A549 (cell line): ENCODE results near the gene DACH1. TPM values are rescaled to one million over a fixed set of nuclear protein-coding genes. Genes with fewer than 3 reads are reported as not detected.

Source experiments
- ATAC-seq, 2 experiments: fragments of 200-7000 bp in 1 of 2; fragments of >200 bp in 1 of 2; cut with Nextera tagmentation in 1 of 2; cut with Tn5 transposase in 1 of 2; 3 replicates each; pipeline versions ENCODE4 v1.8.0 to v1.9.1; 2018 to 2020; ENCODE audit warnings: mild to moderate bottlenecking in 1 of 2, moderate library complexity in 1 of 2
- CTCF ChIA-PET: fragments of 300-600 bp; sonication (Branson Sonifier 250); formaldehyde crosslinking; extraction: SDS; loops from one replicate; lab custom pipeline; 2021; ENCODE audit warnings: antibody characterized with exemption, inconsistent platforms; lab: Yijun Ruan, JAX
- POLR2A ChIA-PET: fragments of 350-600 bp; formaldehyde crosslinking; extraction: SDS; loops from one replicate; lab custom pipeline; 2021; ENCODE audit warnings: antibody characterized with exemption, inconsistent platforms; lab: Yijun Ruan, JAX
- DNase-seq, 2 experiments: peaks; one replicate each; pipeline versions ENCODE4 v3.0.0 to v3.0.0-alpha.2; 2011 to 2016; ENCODE audit warnings: low read depth in 1 of 2, low spot score in 1 of 2
- FAIRE-seq: peaks from 2 replicates; lab custom pipeline; 2011; peaks lifted over from hg19 to GRCh38; lab: Jason Lieb, UNC
- H3K27ac ChIP-seq, 2 experiments: fragments of >200 bp; sonication (Bioruptor Twin); formaldehyde crosslinking; 3 replicates each; pipeline ENCODE4 v1.5.1; 2016 to 2017
- H3K4me1 ChIP-seq: fragments of >200 bp; sonication (Bioruptor Twin); formaldehyde crosslinking; 3 replicates; pipeline ENCODE4 v1.6.1; 2016
- H3K4me2 ChIP-seq: fragments of >200 bp; sonication (Bioruptor Twin); formaldehyde crosslinking; 3 replicates; pipeline ENCODE4 v1.6.1; 2016
- H3K4me3 ChIP-seq: fragments of >200 bp; sonication (Bioruptor Twin); formaldehyde crosslinking; 3 replicates; pipeline ENCODE4 v1.5.1; 2016
- H3K9me3 ChIP-seq: fragments of >200 bp; sonication (Bioruptor Twin); formaldehyde crosslinking; 3 replicates; pipeline ENCODE4 v1.6.1; 2016
- BHLHE40 ChIP-seq: IDR thresholded peaks from 2 replicates; pipeline ENCODE4 v1.6.1; 2012; ENCODE audit warnings: low read depth, low read length, inconsistent platforms
- CBX2 ChIP-seq: fragments of 200-600 bp; sonication (generic); IDR thresholded peaks from 2 replicates; pipeline ENCODE4 v1.6.1; 2016; ENCODE audit warnings: low read depth, mild to moderate bottlenecking, borderline replicate concordance
- CBX8 ChIP-seq: fragments of 200-600 bp; sonication (generic); IDR thresholded peaks from 2 replicates; pipeline ENCODE4 v1.6.1; 2016
- CEBPB ChIP-seq, 2 experiments: fragments of >200 bp in 1 of 2; sonication (Bioruptor Twin) in 1 of 2; formaldehyde crosslinking in 1 of 2; IDR thresholded peaks; 2 replicates each; pipeline ENCODE4 v1.6.1; 2012 to 2016
- CHD4 ChIP-seq: fragments of 200-600 bp; sonication (generic); IDR thresholded peaks from 2 replicates; pipeline ENCODE4 v1.6.1; 2016; ENCODE audit warnings: antibody characterized with exemption, mild to moderate bottlenecking, borderline replicate concordance
- EHF ChIP-seq: fragments of 250-450 bp; sonication (Bioruptor Pico); IDR thresholded peaks from 2 replicates; pipeline ENCODE4 v1.5.0; 2020; ENCODE audit warnings: mild to moderate bottlenecking
- EP300 ChIP-seq, 2 experiments: fragments of >200 bp; sonication (Bioruptor Twin); formaldehyde crosslinking; IDR thresholded peaks; 2 replicates in 1 of 2; 3 replicates in 1 of 2; pipeline ENCODE4 v1.6.1; 2016 to 2017
- FOSB ChIP-seq: fragments of 250-450 bp; sonication (Bioruptor Pico); IDR thresholded peaks from 2 replicates; pipeline ENCODE4 v1.5.0; 2020; ENCODE audit warnings: mild to moderate bottlenecking, moderate library complexity
- FOXS1 ChIP-seq: fragments of 250-450 bp; sonication (Bioruptor Pico); IDR thresholded peaks from 2 replicates; pipeline ENCODE4 v1.5.0; 2020; ENCODE audit warnings: mild to moderate bottlenecking, moderate library complexity
- HOXB13 ChIP-seq: fragments of 250-450 bp; sonication (Bioruptor Pico); IDR thresholded peaks from 2 replicates; pipeline ENCODE4 v1.5.0; 2020; ENCODE audit warnings: low read depth, mild to moderate bottlenecking, moderate library complexity
- JUN ChIP-seq, 2 experiments: fragments of >200 bp; sonication (Bioruptor Twin); formaldehyde crosslinking; IDR thresholded peaks; 2 replicates in 1 of 2; 3 replicates in 1 of 2; pipeline ENCODE4 v1.6.1; 2016 to 2017
- KDM5A ChIP-seq: fragments of 200-600 bp; sonication (generic); IDR thresholded peaks from 2 replicates; pipeline ENCODE4 v1.6.1; 2016; ENCODE audit warnings: antibody characterized with exemption, mild to moderate bottlenecking
- MAZ ChIP-seq: fragments of 150-350 bp; IDR thresholded peaks from 2 replicates; pipeline ENCODE4 v1.6.1; 2014; ENCODE audit warnings: antibody characterized with exemption, low read depth, low read length, borderline replicate concordance
- NR3C1 ChIP-seq: fragments of >200 bp; sonication (Bioruptor Twin); formaldehyde crosslinking; IDR thresholded peaks from 3 replicates; pipeline ENCODE4 v1.6.1; 2017
- POLR2A ChIP-seq: IDR thresholded peaks from 2 replicates; pipeline ENCODE4 v1.6.1; 2012; ENCODE audit warnings: mild to moderate bottlenecking, low read length
- RCOR1 ChIP-seq: fragments of 150-350 bp; IDR thresholded peaks from 2 replicates; pipeline ENCODE4 v1.6.1; 2014; ENCODE audit warnings: antibody characterized with exemption, low read length, low read depth
- RFX5 ChIP-seq: fragments of 450-650 bp; IDR thresholded peaks from 2 replicates; pipeline ENCODE4 v1.7.1; 2014; ENCODE audit warnings: antibody characterized with exemption, mild to moderate bottlenecking, moderate library complexity
- SMC3 ChIP-seq: fragments of >200 bp; sonication (Bioruptor Twin); formaldehyde crosslinking; IDR thresholded peaks from 3 replicates; pipeline ENCODE4 v1.6.1; 2018; ENCODE audit warnings: inconsistent platforms
- SREBF2 ChIP-seq: fragments of 450-650 bp; IDR thresholded peaks from 2 replicates; pipeline ENCODE4 v1.6.1; 2014; ENCODE audit warnings: mild to moderate bottlenecking, moderate library complexity
- TFCP2L1 ChIP-seq: fragments of 250-450 bp; sonication (Bioruptor Pico); IDR thresholded peaks from 2 replicates; pipeline ENCODE4 v1.5.0; 2021; ENCODE audit warnings: mild to moderate bottlenecking
- TP53 ChIP-seq: fragments of 250-450 bp; sonication (Bioruptor Pico); IDR thresholded peaks from 2 replicates; pipeline ENCODE4 v1.5.0; 2021; ENCODE audit warnings: mild to moderate bottlenecking, moderate library complexity
- ZC3H11A ChIP-seq: fragments of 450-650 bp; IDR thresholded peaks from 2 replicates; pipeline ENCODE4 v1.6.1; 2014; ENCODE audit warnings: antibody characterized with exemption, mild to moderate bottlenecking
- ZFP36 ChIP-seq: fragments of 450-650 bp; IDR thresholded peaks from 2 replicates; pipeline ENCODE4 v1.6.1; 2014; ENCODE audit warnings: borderline replicate concordance; ENCODE audit not compliant: partially characterized antibody
- WGBS: methylation state at CpG from one replicate; pipeline ENCODE4 v1.1.6; 2017; ENCODE audit errors: missing lambda C conversion rate; 5-methylcytosine and 5-hydroxymethylcytosine counted together
- polyA plus RNA-seq, 4 experiments: library from polyadenylated mRNA; depleted of rRNA in 3 of 4; stranded (reverse); fragments of >200 nt; fragmentation: RNase III in 1 of 4; extraction: RNeasy Plus Mini Kit Qiagen cat#74134 plus additional on column Dnase treatment in 1 of 4; gene quantifications; 2 replicates in 3 of 4; 3 replicates in 1 of 4; pipeline ENCODE4 v1.2.3, GENCODE V29; 2011 to 2017
- TF ChIP-seq, protein P1 (sequence below): fragments of 450-650 bp; IDR thresholded peaks from 2 replicates; pipeline ENCODE4 v1.6.1; 2014; ENCODE audit warnings: antibody characterized with exemption
- TF ChIP-seq, protein P2 (sequence below): fragments of >200 bp; sonication (Bioruptor Twin); formaldehyde crosslinking; IDR thresholded peaks from 3 replicates; pipeline ENCODE4 v1.5.1; 2016
- TF ChIP-seq, protein P3 (sequence below): IDR thresholded peaks from 2 replicates; pipeline ENCODE4 v1.6.1; 2012
- TF ChIP-seq, protein P4 (sequence below): fragments of >200 bp; sonication (Bioruptor Twin); formaldehyde crosslinking; IDR thresholded peaks from 3 replicates; pipeline ENCODE4 v1.6.1; 2016
- TF ChIP-seq, protein P5 (sequence below): fragments of 250-450 bp; sonication (Bioruptor Pico); IDR thresholded peaks from 2 replicates; pipeline ENCODE4 v1.5.0; 2021; ENCODE audit warnings: mild to moderate bottlenecking, moderate library complexity, borderline replicate concordance
- TF ChIP-seq, protein P6 (sequence below): fragments of 150-350 bp; IDR thresholded peaks from 2 replicates; pipeline ENCODE4 v1.6.1; 2014; ENCODE audit warnings: low read depth, mild to moderate bottlenecking, low read length

The DACH1 gene
- polyA plus RNA-seq, 2 of the 4 experiments (the other 2 are of a cell fraction) = not detected

DNA sequence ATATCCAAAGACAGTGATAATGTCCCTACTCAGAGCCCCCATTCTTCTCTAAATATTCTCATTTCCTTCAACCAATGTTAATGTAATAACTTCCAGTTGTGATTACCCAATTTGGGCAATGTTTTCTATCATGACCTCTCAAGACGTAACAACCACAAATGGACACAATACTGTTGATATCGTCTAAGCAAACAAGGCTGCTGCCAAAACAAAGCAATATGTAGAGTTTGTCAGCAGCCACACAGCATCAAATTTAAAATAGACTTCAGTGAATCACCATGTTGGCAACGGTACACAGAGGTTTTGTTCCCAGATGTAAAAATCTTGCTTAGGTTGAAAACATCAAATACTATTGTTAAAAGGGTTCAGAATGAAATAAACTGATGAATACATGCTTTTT lies 205.1 kb downstream of the DACH1 start:
- Histone ChIP-seq H3K4me2 (no peak overlapping the region), H3K9me3 (no peaks in the 10 kb centered on the region), H3K4me3 (no peak overlapping the region), H3K4me1 (no peaks in the 10 kb centered on the region), H3K27ac (no peak overlapping the region)
- CTCF ChIA-PET = no interaction called here
- TF ChIP-seq, protein P1, sequence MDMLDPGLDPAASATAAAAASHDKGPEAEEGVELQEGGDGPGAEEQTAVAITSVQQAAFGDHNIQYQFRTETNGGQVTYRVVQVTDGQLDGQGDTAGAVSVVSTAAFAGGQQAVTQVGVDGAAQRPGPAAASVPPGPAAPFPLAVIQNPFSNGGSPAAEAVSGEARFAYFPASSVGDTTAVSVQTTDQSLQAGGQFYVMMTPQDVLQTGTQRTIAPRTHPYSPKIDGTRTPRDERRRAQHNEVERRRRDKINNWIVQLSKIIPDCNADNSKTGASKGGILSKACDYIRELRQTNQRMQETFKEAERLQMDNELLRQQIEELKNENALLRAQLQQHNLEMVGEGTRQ = no peak
- TF ChIP-seq KDM5A = no peak
- TF ChIP-seq, protein P2, sequence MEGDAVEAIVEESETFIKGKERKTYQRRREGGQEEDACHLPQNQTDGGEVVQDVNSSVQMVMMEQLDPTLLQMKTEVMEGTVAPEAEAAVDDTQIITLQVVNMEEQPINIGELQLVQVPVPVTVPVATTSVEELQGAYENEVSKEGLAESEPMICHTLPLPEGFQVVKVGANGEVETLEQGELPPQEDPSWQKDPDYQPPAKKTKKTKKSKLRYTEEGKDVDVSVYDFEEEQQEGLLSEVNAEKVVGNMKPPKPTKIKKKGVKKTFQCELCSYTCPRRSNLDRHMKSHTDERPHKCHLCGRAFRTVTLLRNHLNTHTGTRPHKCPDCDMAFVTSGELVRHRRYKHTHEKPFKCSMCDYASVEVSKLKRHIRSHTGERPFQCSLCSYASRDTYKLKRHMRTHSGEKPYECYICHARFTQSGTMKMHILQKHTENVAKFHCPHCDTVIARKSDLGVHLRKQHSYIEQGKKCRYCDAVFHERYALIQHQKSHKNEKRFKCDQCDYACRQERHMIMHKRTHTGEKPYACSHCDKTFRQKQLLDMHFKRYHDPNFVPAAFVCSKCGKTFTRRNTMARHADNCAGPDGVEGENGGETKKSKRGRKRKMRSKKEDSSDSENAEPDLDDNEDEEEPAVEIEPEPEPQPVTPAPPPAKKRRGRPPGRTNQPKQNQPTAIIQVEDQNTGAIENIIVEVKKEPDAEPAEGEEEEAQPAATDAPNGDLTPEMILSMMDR = no peak
- no peak for TF ChIP-seq ZFP36
- no peak for TF ChIP-seq ZC3H11A
- no peak for TF ChIP-seq POLR2A
- ATAC-seq (no peak), DNase-seq (no peak), FAIRE-seq (no peak)
- 0% methylated on average over 3 of the region's 3 CpGs for WGBS
- POLR2A ChIA-PET = no interaction called here

DNA sequence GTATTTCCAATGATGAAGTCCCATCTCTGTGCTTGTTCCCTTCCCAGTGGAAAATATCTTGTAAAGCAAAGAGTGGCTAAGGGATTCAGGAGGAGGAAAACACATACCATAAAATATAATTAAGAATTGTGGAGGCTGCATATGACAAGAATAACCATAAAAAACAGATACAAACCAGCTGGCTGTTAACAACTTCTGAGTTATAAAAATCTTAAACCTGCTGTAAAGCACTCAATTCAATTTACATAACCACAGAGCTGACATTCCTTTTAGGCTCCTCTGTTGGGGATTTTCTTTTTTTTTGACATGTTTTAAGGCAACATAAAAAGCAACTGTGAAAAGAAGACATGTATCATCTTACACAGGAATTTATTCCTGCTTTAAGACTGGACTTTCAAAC lies 207.6 kb downstream of the DACH1 start:
- POLR2A ChIA-PET = no interaction called here
- no peak overlapping the region for H3K27ac ChIP-seq
- no peak for DNase-seq
- no peaks in the 10 kb centered on the region for H3K9me3 ChIP-seq
- TF ChIP-seq TP53 (CRISPR knock-in tag) (no peak), CHD4 (no peak), RCOR1 (no peak), FOSB (no peak), BHLHE40 (no peak), SREBF2 (no peak), FOXS1 (CRISPR knock-in tag) (no peak), MAZ (no peak), HOXB13 (CRISPR knock-in tag) (no peak), RFX5 (no peak)
- TF ChIP-seq, protein P3, sequence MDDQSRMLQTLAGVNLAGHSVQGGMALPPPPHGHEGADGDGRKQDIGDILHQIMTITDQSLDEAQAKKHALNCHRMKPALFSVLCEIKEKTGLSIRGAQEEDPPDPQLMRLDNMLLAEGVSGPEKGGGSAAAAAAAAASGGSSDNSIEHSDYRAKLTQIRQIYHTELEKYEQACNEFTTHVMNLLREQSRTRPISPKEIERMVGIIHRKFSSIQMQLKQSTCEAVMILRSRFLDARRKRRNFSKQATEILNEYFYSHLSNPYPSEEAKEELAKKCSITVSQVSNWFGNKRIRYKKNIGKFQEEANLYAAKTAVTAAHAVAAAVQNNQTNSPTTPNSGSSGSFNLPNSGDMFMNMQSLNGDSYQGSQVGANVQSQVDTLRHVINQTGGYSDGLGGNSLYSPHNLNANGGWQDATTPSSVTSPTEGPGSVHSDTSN = no peak
- TF ChIP-seq, protein P4, sequence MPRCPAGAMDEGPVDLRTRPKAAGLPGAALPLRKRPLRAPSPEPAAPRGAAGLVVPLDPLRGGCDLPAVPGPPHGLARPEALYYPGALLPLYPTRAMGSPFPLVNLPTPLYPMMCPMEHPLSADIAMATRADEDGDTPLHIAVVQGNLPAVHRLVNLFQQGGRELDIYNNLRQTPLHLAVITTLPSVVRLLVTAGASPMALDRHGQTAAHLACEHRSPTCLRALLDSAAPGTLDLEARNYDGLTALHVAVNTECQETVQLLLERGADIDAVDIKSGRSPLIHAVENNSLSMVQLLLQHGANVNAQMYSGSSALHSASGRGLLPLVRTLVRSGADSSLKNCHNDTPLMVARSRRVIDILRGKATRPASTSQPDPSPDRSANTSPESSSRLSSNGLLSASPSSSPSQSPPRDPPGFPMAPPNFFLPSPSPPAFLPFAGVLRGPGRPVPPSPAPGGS = no peak
- TF ChIP-seq, protein P5, sequence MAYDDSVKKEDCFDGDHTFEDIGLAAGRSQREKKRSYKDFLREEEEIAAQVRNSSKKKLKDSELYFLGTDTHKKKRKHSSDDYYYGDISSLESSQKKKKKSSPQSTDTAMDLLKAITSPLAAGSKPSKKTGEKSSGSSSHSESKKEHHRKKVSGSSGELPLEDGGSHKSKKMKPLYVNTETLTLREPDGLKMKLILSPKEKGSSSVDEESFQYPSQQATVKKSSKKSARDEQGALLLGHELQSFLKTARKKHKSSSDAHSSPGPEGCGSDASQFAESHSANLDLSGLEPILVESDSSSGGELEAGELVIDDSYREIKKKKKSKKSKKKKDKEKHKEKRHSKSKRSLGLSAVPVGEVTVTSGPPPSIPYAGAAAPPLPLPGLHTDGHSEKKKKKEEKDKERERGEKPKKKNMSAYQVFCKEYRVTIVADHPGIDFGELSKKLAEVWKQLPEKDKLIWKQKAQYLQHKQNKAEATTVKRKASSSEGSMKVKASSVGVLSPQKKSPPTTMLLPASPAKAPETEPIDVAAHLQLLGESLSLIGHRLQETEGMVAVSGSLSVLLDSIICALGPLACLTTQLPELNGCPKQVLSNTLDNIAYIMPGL (CRISPR knock-in tag) = no peak
- TF ChIP-seq, all 56 proteins: peak for 0
- no peaks in the 10 kb centered on the region for H3K4me1 ChIP-seq
- FAIRE-seq = no peak
- no peak overlapping the region for H3K4me3 ChIP-seq
- H3K4me2 ChIP-seq = no peak overlapping the region
- no peak for ATAC-seq
- CTCF ChIA-PET = no interaction called here

DNA sequence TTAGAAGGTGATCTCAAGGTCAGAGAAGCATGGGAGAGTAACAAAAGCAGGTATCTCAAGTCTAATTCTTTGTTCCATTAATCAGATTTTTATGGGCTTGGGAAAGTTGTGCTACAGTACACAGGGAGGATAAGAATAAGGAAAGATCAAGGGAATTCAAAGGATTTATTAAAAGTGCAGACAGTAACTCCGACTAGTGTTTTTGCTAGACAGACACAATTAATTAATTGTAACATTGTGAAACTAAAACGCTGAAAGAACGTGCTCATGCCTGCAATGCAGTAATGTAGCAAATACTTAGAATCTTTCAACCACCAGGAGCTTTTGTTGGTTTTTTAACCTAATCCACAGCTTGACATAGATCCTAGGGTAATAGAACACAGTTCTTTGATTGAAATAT lies 221.5 kb downstream of the DACH1 start:
- CTCF ChIA-PET = no interaction called here
- H3K9me3 ChIP-seq = no peaks in the 10 kb centered on the region
- WGBS = 26% methylated on average over 3 of the region's 3 CpGs
- no peak overlapping the region for H3K4me2 ChIP-seq
- H3K27ac ChIP-seq = no peak overlapping the region
- FAIRE-seq (no peak), DNase-seq (no peak), ATAC-seq (no peak)
- no peaks in the 10 kb centered on the region for H3K4me1 ChIP-seq
- no peak overlapping the region for H3K4me3 ChIP-seq
- POLR2A ChIA-PET = no interaction called here
- TF ChIP-seq EHF (no peak), CBX2 (no peak), NR3C1 (no peak), RFX5 (no peak), CEBPB (IDR thresholded peaks at IDR 0.05) (no peak), EP300 (IDR thresholded peaks at IDR 0.05) (no peak), JUN (IDR thresholded peaks at IDR 0.05) (no peak), TFCP2L1 (CRISPR knock-in tag) (no peak), CBX8 (no peak), SMC3 (no peak)
- TF ChIP-seq, protein P6, sequence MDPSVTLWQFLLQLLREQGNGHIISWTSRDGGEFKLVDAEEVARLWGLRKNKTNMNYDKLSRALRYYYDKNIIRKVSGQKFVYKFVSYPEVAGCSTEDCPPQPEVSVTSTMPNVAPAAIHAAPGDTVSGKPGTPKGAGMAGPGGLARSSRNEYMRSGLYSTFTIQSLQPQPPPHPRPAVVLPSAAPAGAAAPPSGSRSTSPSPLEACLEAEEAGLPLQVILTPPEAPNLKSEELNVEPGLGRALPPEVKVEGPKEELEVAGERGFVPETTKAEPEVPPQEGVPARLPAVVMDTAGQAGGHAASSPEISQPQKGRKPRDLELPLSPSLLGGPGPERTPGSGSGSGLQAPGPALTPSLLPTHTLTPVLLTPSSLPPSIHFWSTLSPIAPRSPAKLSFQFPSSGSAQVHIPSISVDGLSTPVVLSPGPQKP = no peak
- TF ChIP-seq, protein P3 = no peak
